Fibroblast of villous mesenchyme (primary cell): Measurements from ENCODE around the gene SMIM14. TPM values are rescaled to one million over a fixed set of nuclear protein-coding genes. Genes with fewer than 3 reads are reported as not detected.
A peak's percentile ranks its signal among the peaks of the same experiment; 100 is the strongest.
"Not testable (repeated sequence)": the region's sequence is repeated elsewhere in the genome, so short reads cannot be mapped to it uniquely, and the experiment has no call there.

Experiments used
- DNase-seq: peaks from one replicate; pipeline ENCODE4 v3.0.0-alpha.2; 2010; ENCODE audit warnings: low read depth
- H3K4me3 ChIP-seq: 2 replicates; pipeline ENCODE4 v1.5.1; 2011; ENCODE audit warnings: low read depth, mild to moderate bottlenecking, low read length
- total RNA-seq: library from RNA; depleted of rRNA; stranded (reverse); fragments of >200 nt; gene quantifications from 2 replicates; pipeline ENCODE4 v1.2.3, GENCODE V29; 2012
- TF ChIP-seq, protein P1 (sequence below): IDR thresholded peaks from 2 replicates; pipeline ENCODE4 v1.5.1; 2012; ENCODE audit warnings: low read depth, mild to moderate bottlenecking, low read length; ENCODE audit not compliant: insufficient read depth

Gene SMIM14
- total RNA-seq, 1 donor = 29.4 TPM

DNA sequence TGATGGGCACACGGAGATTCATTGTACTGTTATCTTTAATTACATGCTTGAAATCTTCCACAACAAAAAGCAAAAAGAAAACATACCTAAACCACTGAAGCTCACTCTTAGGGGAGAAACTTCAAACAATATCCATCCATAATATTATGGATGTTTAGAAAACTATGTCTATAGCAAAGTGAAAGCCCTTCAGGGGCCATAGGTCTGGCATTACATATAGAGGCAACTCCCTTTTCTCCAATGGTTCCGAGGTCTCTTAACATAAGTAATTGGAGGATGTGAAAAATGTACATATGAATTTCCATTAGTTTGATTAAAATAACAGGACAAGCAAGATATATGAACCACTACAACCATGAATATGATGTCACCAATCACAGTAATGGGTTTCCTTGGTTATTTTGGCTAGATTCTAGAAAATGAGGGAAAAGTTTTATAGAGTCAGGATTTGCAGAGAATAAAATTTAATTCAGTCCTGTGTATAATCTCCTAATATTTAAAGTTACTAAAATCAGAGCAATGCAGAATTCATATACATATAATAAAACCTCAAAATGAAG is 122.2 kb downstream of the SMIM14 start:
- DNase-seq = no peak
- TF ChIP-seq, protein P1, sequence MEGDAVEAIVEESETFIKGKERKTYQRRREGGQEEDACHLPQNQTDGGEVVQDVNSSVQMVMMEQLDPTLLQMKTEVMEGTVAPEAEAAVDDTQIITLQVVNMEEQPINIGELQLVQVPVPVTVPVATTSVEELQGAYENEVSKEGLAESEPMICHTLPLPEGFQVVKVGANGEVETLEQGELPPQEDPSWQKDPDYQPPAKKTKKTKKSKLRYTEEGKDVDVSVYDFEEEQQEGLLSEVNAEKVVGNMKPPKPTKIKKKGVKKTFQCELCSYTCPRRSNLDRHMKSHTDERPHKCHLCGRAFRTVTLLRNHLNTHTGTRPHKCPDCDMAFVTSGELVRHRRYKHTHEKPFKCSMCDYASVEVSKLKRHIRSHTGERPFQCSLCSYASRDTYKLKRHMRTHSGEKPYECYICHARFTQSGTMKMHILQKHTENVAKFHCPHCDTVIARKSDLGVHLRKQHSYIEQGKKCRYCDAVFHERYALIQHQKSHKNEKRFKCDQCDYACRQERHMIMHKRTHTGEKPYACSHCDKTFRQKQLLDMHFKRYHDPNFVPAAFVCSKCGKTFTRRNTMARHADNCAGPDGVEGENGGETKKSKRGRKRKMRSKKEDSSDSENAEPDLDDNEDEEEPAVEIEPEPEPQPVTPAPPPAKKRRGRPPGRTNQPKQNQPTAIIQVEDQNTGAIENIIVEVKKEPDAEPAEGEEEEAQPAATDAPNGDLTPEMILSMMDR = no peak
- H3K4me3 ChIP-seq = no peak overlapping the region

GRCh38 chr4:39515669-39516401 is 122.8 kb downstream of the SMIM14 start:
- not testable (repeated sequence) for DNase-seq

GRCh38 chr4:39514888-39515401 is 123.7 kb downstream of the SMIM14 start:
- H3K4me3 ChIP-seq = no peak overlapping the region
- TF ChIP-seq, protein P1 = no peak
- DNase-seq = peak; percentile 87

More at GRCh38 chr4:39515669-39516401, 122.8 kb downstream of the SMIM14 start:
- H3K4me3 ChIP-seq = not testable (repeated sequence)

GRCh38 chr4:39514266-39514665 is 124.4 kb downstream of the SMIM14 start:
- not testable (repeated sequence) for H3K4me3 ChIP-seq, DNase-seq

DNA sequence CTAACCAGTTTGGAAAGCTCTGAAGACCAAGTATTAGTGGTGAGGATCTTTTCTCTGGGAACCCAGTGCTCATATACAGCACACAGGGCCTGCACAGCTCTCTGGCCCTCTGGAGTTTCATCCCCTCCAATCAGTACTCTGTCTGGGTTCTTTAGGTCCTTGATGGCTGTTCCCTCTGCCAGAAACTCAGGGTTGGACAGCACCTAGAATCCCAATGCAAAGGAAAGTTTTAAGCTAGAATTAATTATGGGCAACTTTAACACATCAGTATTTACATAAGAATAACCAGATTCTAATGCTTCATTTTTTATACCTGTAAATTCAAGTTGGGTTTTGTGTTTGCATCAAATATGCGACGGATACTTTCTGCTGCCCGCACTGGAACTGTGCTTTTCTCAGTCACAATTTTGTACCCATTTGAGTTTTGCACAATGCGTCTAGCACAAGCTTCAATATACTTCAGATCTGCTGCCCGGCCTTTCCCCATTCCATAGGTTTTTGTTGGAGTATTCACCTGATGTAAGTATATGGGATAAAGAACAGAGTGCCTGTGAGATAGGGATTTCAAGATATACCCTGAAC is 128.2 kb downstream of the SMIM14 start:
- no peak overlapping the region for H3K4me3 ChIP-seq
- TF ChIP-seq, protein P1 = no peak
- no peak for DNase-seq

DNA sequence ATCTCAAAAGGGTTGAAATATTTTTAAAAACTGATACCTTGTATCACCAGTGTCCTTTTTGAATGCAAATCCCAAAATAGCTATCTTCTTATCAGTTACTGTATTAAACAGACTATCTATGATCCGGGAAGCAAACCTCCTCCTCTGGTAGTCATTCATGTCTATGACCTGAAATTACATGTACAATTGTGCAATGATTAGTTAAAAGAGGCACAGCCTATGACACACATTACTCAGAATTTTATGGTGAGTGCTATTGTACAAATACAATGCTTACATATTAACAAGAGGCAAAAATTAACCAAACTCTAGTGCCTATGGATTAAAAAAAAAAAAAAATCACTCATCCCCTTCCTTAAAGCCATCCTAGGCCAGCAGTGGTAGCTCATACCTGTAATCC is 133.1 kb downstream of the SMIM14 start:
- DNase-seq = no peak
- no peak overlapping the region for H3K4me3 ChIP-seq
- TF ChIP-seq, protein P1 = no peak

GRCh38 chr4:39504538-39504937 is 134.1 kb downstream of the SMIM14 start:
- no peak for DNase-seq
- TF ChIP-seq, protein P1 = no peak
- H3K4me3 ChIP-seq = no peak overlapping the region

DNA sequence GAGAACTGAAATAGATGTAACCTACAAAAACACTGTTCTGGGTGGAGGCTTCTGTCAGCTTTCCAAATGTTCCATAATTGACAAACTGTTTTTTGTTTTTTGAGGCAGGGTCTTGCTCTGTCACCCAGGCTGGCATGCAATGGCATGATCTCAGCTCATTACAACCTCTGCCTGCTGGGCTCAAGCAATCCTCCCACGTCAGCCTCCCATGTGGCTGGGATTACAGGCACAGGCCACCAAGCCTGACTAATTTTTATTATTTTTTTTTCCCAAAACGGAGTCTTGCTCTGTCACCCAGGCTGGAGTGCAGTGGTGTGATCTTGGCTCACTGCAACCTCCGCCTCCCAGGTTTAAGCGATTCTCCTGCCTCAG is 136.0 kb downstream of the SMIM14 start:
- not testable (repeated sequence) for DNase-seq, H3K4me3 ChIP-seq
